ENCODE measurements around the gene ABCD1.

DNA sequence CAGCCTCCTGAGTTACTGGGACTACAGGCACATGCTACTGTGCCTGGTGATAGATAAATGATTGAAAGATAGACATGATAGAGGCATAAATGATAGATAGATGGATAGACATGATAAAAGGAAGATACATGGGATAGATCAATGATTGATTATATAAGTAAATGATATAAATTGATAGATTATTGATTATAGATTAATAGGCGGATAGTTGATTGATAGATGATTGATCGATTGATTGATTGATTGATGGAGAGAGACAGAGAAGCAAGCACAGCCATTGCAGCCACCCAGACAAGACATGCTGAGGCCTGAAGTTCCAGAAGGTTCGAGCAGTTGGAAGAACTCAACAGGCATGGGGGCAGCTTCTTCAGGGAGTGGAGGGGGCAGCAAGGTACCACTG, 21.7 kb downstream of the ABCD1 start:
- no peak for TF ChIP-seq EZH2phosphoT487 (IDR thresholded peaks at IDR 0.05; ENCODE audit: borderline replicate concordance)
- TF ChIP-seq, protein P1, sequence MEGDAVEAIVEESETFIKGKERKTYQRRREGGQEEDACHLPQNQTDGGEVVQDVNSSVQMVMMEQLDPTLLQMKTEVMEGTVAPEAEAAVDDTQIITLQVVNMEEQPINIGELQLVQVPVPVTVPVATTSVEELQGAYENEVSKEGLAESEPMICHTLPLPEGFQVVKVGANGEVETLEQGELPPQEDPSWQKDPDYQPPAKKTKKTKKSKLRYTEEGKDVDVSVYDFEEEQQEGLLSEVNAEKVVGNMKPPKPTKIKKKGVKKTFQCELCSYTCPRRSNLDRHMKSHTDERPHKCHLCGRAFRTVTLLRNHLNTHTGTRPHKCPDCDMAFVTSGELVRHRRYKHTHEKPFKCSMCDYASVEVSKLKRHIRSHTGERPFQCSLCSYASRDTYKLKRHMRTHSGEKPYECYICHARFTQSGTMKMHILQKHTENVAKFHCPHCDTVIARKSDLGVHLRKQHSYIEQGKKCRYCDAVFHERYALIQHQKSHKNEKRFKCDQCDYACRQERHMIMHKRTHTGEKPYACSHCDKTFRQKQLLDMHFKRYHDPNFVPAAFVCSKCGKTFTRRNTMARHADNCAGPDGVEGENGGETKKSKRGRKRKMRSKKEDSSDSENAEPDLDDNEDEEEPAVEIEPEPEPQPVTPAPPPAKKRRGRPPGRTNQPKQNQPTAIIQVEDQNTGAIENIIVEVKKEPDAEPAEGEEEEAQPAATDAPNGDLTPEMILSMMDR (conservative IDR thresholded peaks at IDR 0.05; ENCODE audit: low read length), result no peak
